ENCODE measurements around the gene GALR2. TPM values are rescaled to one million over a fixed set of nuclear protein-coding genes. Genes with fewer than 3 reads are reported as not detected.

The GALR2 gene
- polyA plus RNA-seq, 1 donor (not counting 4 experiments of a cell fraction or from before 2014, with no cell fraction given): not detected

GRCh38 chr17:76036497-76037261, 37.9 kb upstream of the GALR2 start:
- no peak for FAIRE-seq
- H3K9me1 ChIP-seq (ENCODE audit: control insufficient read depth, extremely low read depth, insufficient read depth, low read length): no peaks in the 10 kb centered on the region
- dilution Hi-C loops (cut with MboI; ENCODE audit: extremely low pct_ligation_motif_present, low sequenced_read_pairs): no loop called here
- H3K9ac ChIP-seq (ENCODE audit: control insufficient read depth, extremely low read depth, insufficient read depth, low read length): no peak overlapping the region
- no peak for DNase-seq (ENCODE audit: low read depth, low spot score)
- H3K9me3 ChIP-seq (ENCODE audit: control insufficient read depth, low read depth, low read length): no peaks in the 10 kb centered on the region
- TF ChIP-seq EZH2 (IDR thresholded peaks at IDR 0.05; ENCODE audit: low read length): no peak
- TF ChIP-seq CTCF (optimal IDR thresholded peaks at IDR 0.05 in 1 of 3, IDR thresholded peaks at IDR 0.05 in 1 of 3, conservative IDR thresholded peaks at IDR 0.05 in 1 of 3; ENCODE audit: extremely low read depth in 1 of 3, insufficient read depth in 2 of 3, low read length in 3 of 3): no peak
- H2AFZ ChIP-seq (ENCODE audit: control insufficient read depth, low read length): no peak overlapping the region
- H3K4me1 ChIP-seq (ENCODE audit: control insufficient read depth, extremely low read depth, insufficient read depth, low read length): no peaks in the 10 kb centered on the region
- no peaks in the 10 kb centered on the region for H4K20me1 ChIP-seq (ENCODE audit: control insufficient read depth, extremely low read depth, insufficient read depth, low read length)
- no peak overlapping the region for H3K4me2 ChIP-seq (ENCODE audit: control insufficient read depth, extremely low read depth, insufficient read depth, low read depth, low read length)
- no peaks in the 10 kb centered on the region for H3K27me3 ChIP-seq (ENCODE audit: control insufficient read depth, extremely low read depth, insufficient read depth, low read length)
- H3K79me2 ChIP-seq (ENCODE audit: control insufficient read depth, insufficient read depth, low read length): no peaks in the 10 kb centered on the region
- no peak overlapping the region for H3K27ac ChIP-seq (ENCODE audit: control insufficient read depth, insufficient read depth, low read length)
- no peak overlapping the region for H3K4me3 ChIP-seq (ENCODE audit: control insufficient read depth in 2 of 3, extremely low read depth in 1 of 3, insufficient read depth in 2 of 3, low read depth in 1 of 3, low read length in 3 of 3)
- peaks cover 24 to 32% of the 10 kb centered on the region in 2 experiments for H3K36me3 ChIP-seq (ENCODE audit: control insufficient read depth in 2 of 2, extremely low read depth in 1 of 2, insufficient read depth in 2 of 2, low read length in 2 of 2)

- H3K79me2 ChIP-seq (ENCODE audit: control insufficient read depth, insufficient read depth, low read length): no peaks in the 10 kb centered on the region
- no peak overlapping the region for H3K27ac ChIP-seq (ENCODE audit: control insufficient read depth, insufficient read depth, low read length)
- no peaks in the 10 kb centered on the region for H3K9me3 ChIP-seq (ENCODE audit: control insufficient read depth, low read depth, low read length)
- H3K4me2 ChIP-seq (ENCODE audit: control insufficient read depth, extremely low read depth, insufficient read depth, low read depth, low read length): no peak overlapping the region
- TF ChIP-seq EZH2 (IDR thresholded peaks at IDR 0.05; ENCODE audit: low read length) (no peak), CTCF (optimal IDR thresholded peaks at IDR 0.05 in 1 of 3, IDR thresholded peaks at IDR 0.05 in 1 of 3, conservative IDR thresholded peaks at IDR 0.05 in 1 of 3; ENCODE audit: extremely low read depth in 1 of 3, insufficient read depth in 2 of 3, low read length in 3 of 3) (no peak)
- dilution Hi-C loops (cut with MboI; ENCODE audit: extremely low pct_ligation_motif_present, low sequenced_read_pairs): no loop called here
- no peak overlapping the region for H3K9ac ChIP-seq (ENCODE audit: control insufficient read depth, extremely low read depth, insufficient read depth, low read length)
- no peaks in the 10 kb centered on the region for H3K4me1 ChIP-seq (ENCODE audit: control insufficient read depth, extremely low read depth, insufficient read depth, low read length)
- H3K4me3 ChIP-seq (ENCODE audit: control insufficient read depth in 2 of 3, extremely low read depth in 1 of 3, insufficient read depth in 2 of 3, low read depth in 1 of 3, low read length in 3 of 3): no peak overlapping the region
- H4K20me1 ChIP-seq (ENCODE audit: control insufficient read depth, extremely low read depth, insufficient read depth, low read length): no peaks in the 10 kb centered on the region
- no peaks in the 10 kb centered on the region for H3K9me1 ChIP-seq (ENCODE audit: control insufficient read depth, extremely low read depth, insufficient read depth, low read length)
- no peaks in the 10 kb centered on the region for H3K27me3 ChIP-seq (ENCODE audit: control insufficient read depth, extremely low read depth, insufficient read depth, low read length)
- no peak for DNase-seq (ENCODE audit: low read depth, low spot score)
- no peak overlapping the region for H2AFZ ChIP-seq (ENCODE audit: control insufficient read depth, low read length)
- H3K36me3 ChIP-seq (ENCODE audit: control insufficient read depth in 2 of 2, extremely low read depth in 1 of 2, insufficient read depth in 2 of 2, low read length in 2 of 2): peaks cover 29 to 43% of the 10 kb centered on the region in 2 experiments
- no peak for FAIRE-seq
Observed at GRCh38 chr17:76038050-76038449, 36.5 kb upstream of the GALR2 start.
